H7 (cell line): ENCODE data around the gene TTC23. TPM values are rescaled to one million over a fixed set of nuclear protein-coding genes. Genes with fewer than 3 reads are reported as not detected.

ENCODE experiments used
- DNase-seq: peaks from one replicate; pipeline ENCODE4 v3.0.0; 2012
- H3K27me3 ChIP-seq: 2 replicates; pipeline ENCODE4 v1.6.0; 2011; ENCODE audit warnings: mild to moderate bottlenecking, low read length; ENCODE audit not compliant: control insufficient read depth, insufficient read depth
- H3K36me3 ChIP-seq: replicated peaks from 2 replicates; pipeline ENCODE4 v1.5.1; 2011; ENCODE audit warnings: low read length; ENCODE audit not compliant: control insufficient read depth, insufficient read depth
- H3K4me3 ChIP-seq: 2 replicates; pipeline ENCODE4 v1.5.1; 2011; ENCODE audit warnings: low read depth, mild to moderate bottlenecking, control low read depth, low read length, moderate library complexity; ENCODE audit not compliant: insufficient read depth
- total RNA-seq: library from RNA; depleted of rRNA; stranded (reverse); fragments of >200 nt; shearing (Covaris generic); gene quantifications from 2 replicates; pipeline ENCODE4 v1.2.3, GENCODE V29; 2014

Gene TTC23
- total RNA-seq, 1 experiment from 2014 or later: 21.2 TPM

DNA sequence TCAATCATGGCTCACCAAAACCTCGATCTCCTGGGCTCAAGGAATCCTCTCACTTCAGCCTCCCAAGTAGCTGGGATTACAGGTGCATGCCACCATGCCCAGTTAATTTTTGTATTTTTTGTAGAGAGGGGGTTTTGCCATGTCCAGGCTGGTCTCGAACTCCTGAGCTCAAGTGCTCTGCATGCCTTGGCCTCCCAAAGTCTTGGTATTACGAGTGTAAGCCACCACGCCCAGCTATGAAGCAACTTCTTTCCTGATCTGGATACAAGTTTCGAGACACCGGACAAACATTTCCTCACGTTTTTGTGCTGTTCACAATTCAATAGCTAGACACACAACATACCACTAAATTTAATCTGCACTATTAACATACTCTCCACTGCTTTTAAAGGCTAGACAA lies 147.9 kb downstream of the TTC23 start:
- peaks cover 33% of the 10 kb centered on the region for H3K27me3 ChIP-seq
- no peak for DNase-seq
- H3K4me3 ChIP-seq: no peak overlapping the region
- H3K36me3 ChIP-seq: no peaks in the 10 kb centered on the region

DNA sequence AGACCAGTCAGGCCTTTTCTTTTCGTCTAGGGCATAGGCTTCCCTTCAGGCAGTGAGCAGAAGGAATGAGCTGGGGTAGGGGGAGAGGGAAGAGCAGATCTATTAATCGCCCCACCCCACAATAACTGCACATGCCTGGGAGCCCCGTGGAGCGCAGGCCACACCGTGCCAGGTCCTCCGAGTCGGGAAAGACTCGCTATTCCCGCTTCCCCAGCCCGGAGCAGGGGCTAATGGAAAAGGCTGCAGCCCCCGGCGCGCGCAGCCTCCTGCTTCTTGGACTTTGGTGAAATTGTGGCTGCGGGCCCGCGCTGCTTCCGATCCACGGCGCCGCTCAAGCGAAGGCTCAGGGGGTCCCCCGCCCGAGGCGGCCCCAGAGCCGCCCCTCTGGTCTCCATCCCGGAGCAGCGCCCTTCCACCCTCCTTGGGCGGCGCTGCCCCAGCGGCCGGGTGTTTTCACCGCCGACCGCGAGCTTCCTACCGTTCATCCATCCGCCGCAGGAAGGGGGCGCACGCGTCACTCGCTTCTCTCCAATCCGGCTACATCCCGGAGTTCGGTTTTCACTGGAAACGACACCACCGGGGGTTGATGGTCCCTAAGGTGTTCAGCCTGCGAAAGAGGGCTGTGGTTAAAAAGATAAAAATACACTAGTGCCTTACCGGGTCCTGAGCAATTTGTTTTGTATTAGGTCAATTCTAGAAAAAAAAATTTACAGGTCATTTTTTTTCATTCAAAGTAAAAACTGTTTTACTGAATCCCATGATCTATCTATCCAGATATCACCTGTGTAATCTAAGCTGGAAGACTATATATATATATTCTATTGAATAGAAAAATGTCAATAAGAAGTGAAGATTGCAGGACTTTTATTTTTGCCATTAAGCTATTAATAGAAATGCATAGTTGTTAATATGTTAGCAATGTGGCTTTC lies 148.9 kb downstream of the TTC23 start:
- peak; percentile 91 for DNase-seq
- Histone ChIP-seq H3K27me3 (peaks cover 23% of the 10 kb centered on the region), H3K36me3 (no peaks in the 10 kb centered on the region), H3K4me3 (peak overlapping the region; percentile 34)

DNA sequence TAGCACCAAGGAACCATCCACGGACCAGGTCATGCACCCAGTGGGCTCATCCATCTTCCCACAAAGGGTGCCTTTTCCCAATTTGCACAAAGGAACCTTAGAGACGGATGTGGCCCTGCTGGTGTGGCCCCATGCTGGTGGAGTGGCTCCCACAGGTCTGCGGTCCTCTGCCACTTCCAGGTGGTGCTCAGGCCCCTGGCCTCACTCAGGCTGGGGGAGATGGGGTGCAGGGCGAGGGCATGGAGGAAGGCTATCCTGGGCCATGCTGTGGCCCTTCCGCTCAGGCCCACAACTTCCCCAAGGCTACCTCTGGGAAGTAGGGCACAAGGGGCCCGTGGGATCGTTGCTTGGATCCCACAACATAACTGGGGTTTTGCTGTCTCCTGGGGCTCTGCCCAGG lies 149.7 kb downstream of the TTC23 start:
- Histone ChIP-seq H3K36me3 (no peaks in the 10 kb centered on the region), H3K4me3 (no peak overlapping the region), H3K27me3 (peaks cover 18% of the 10 kb centered on the region)
- peak; percentile 32 for DNase-seq

- peak; percentile 6 for DNase-seq
- peaks cover 18% of the 10 kb centered on the region for H3K27me3 ChIP-seq
- no peaks in the 10 kb centered on the region for H3K36me3 ChIP-seq
- no peak overlapping the region for H3K4me3 ChIP-seq
Measured at GRCh38 chr15:99098991-99099390, 150.4 kb downstream of the TTC23 start.

GRCh38 chr15:99098426-99098825 lies 151.0 kb downstream of the TTC23 start:
- H3K27me3 ChIP-seq: peaks cover 18% of the 10 kb centered on the region
- no peak overlapping the region for H3K4me3 ChIP-seq
- DNase-seq: peak; percentile 4
- H3K36me3 ChIP-seq: no peaks in the 10 kb centered on the region

- Histone ChIP-seq H3K27me3 (peaks cover 18% of the 10 kb centered on the region), H3K4me3 (no peak overlapping the region), H3K36me3 (no peaks in the 10 kb centered on the region)
- DNase-seq: peak; percentile 3
Measured at GRCh38 chr15:99097441-99098410, 151.7 kb downstream of the TTC23 start.

GRCh38 chr15:99096894-99097426 lies 152.4 kb downstream of the TTC23 start:
- Histone ChIP-seq H3K27me3 (peaks cover 18% of the 10 kb centered on the region), H3K4me3 (no peak overlapping the region), H3K36me3 (no peaks in the 10 kb centered on the region)
- DNase-seq: no peak

DNA sequence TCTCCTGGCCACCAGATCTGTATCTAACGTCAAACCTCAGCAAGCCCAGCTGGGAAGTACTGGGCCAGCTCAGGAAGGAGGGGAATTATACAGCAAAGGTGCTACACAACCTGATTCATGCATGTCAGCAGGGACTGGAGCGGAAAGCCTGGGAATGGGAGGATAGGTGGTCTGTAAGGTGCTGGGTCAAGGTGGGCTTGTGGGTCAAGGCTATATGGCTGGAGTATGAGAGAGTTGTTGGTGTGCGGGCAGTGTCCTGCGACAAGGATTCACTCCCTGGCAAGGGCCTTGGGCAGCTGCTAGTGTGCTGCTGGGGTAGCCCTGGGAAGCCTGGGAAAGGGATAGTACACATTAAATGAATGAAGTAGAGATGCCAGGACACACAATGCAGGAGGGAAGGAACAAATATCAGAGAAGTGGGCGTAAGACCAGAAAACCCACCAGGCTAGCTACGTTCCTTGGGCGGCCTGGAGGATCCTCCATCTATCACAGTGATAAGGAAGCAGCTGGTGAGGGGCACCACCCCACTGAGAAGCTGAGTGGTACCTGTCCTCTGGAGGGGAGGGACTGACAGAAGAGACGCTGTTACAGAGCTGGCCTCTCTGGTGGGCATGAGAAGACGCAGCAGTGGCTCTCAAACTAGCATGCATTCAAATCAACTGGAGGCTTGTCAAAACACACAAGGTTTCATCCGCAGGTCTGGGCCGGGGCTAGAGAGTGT lies 153.0 kb downstream of the TTC23 start:
- no peak overlapping the region for H3K4me3 ChIP-seq
- no peaks in the 10 kb centered on the region for H3K36me3 ChIP-seq
- peak; percentile 14 for DNase-seq
- peaks cover 18% of the 10 kb centered on the region for H3K27me3 ChIP-seq

GRCh38 chr15:99095626-99096025 lies 153.8 kb downstream of the TTC23 start:
- Histone ChIP-seq H3K36me3 (no peaks in the 10 kb centered on the region), H3K27me3 (peaks cover 18% of the 10 kb centered on the region), H3K4me3 (no peak overlapping the region)
- DNase-seq: peak; percentile 50

DNA sequence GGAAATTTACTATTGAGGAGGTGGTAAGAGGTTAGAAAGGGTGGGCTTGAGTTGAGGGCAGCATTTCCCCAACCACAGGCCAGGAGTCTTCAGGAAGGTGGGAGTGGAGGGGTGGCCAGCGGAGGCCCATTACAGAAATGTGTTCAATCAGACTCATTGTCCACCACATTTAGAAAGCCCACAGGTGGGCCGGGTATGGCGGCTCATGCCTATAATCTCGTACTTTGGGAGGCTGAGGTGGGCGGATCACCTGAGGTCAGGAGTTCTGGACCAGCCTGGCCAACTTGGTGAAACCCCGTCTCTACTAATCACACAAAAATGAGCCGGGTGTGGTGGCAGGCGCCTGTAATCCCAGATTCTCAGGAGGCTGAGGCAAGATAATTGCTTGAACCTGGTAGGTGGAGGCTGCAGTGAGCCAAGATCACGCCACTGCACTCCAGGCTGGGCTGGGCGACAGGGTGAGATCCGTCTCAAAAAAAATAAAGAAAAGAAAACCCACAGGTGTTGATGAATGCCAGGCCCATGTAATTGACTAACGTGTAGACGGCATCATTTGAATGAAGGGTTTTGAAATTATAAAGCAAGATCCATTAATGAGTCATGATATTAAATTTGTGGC lies 156.7 kb downstream of the TTC23 start:
- Histone ChIP-seq H3K27me3 (no peaks in the 10 kb centered on the region), H3K4me3 (no peak overlapping the region), H3K36me3 (no peaks in the 10 kb centered on the region)
- no peak for DNase-seq

GRCh38 chr15:99090938-99091337 lies 158.4 kb downstream of the TTC23 start:
- Histone ChIP-seq H3K4me3 (no peak overlapping the region), H3K27me3 (no peaks in the 10 kb centered on the region), H3K36me3 (no peaks in the 10 kb centered on the region)
- DNase-seq: peak; percentile 34

GRCh38 chr15:99090011-99090699 lies 159.2 kb downstream of the TTC23 start:
- H3K27me3 ChIP-seq: no peaks in the 10 kb centered on the region
- no peaks in the 10 kb centered on the region for H3K36me3 ChIP-seq
- no peak overlapping the region for H3K4me3 ChIP-seq
- no peak for DNase-seq

- Histone ChIP-seq H3K4me3 (no peak overlapping the region), H3K27me3 (no peaks in the 10 kb centered on the region), H3K36me3 (no peaks in the 10 kb centered on the region)
- DNase-seq: no peak
Measured at GRCh38 chr15:99087405-99087943, 161.9 kb downstream of the TTC23 start.
